H9 (cell line): Measurements from ENCODE around the gene VSTM2L. TPM values are rescaled to one million over a fixed set of nuclear protein-coding genes. Genes with fewer than 3 reads are reported as not detected.

Experiments
- DNase-seq: peaks from one replicate; pipeline ENCODE4 v3.0.0-alpha.2; 2017
- H2AFZ ChIP-seq: one replicate; pipeline ENCODE4 v1.6.1; 2013; ENCODE audit warnings: mild to moderate bottlenecking, low read length, control low read depth, moderate library complexity
- H2AK5ac ChIP-seq: 2 replicates; pipeline ENCODE4 v1.6.1; 2013; ENCODE audit warnings: low read length, control low read depth, mixed read lengths; ENCODE audit not compliant: insufficient read length
- H2BK120ac ChIP-seq: one replicate; pipeline ENCODE4 v1.6.1; 2013; ENCODE audit warnings: low read depth, mild to moderate bottlenecking, low read length, control low read depth, inconsistent platforms; ENCODE audit not compliant: poor library complexity, severe bottlenecking
- H2BK12ac ChIP-seq: 2 replicates; pipeline ENCODE4 v1.6.1; 2013; ENCODE audit warnings: low read length, control low read depth, mixed read lengths, low read depth; ENCODE audit not compliant: insufficient read length
- H2BK15ac ChIP-seq: 2 replicates; pipeline ENCODE4 v1.6.1; 2013; ENCODE audit warnings: low read depth, low read length, control low read depth
- H2BK20ac ChIP-seq: one replicate; pipeline ENCODE4 v1.6.1; 2013; ENCODE audit warnings: low read depth, mild to moderate bottlenecking, low read length, control low read depth, inconsistent platforms; ENCODE audit not compliant: poor library complexity, severe bottlenecking
- H2BK5ac ChIP-seq: 2 replicates; pipeline ENCODE4 v1.6.1; 2013; ENCODE audit warnings: low read length, control low read depth, mixed read lengths; ENCODE audit not compliant: insufficient read length
- H3K14ac ChIP-seq: 2 replicates; pipeline ENCODE4 v1.6.1; 2013; ENCODE audit warnings: low read length, control low read depth; ENCODE audit not compliant: insufficient read depth
- H3K18ac ChIP-seq: 2 replicates; pipeline ENCODE4 v1.6.1; 2013; ENCODE audit warnings: low read depth, mild to moderate bottlenecking, mixed read lengths, low read length, control low read depth; ENCODE audit not compliant: insufficient read length
- H3K23ac ChIP-seq: 2 replicates; pipeline ENCODE4 v1.6.1; 2013; ENCODE audit warnings: low read length, control low read depth, mixed read lengths, low read depth; ENCODE audit not compliant: insufficient read length
- H3K23me2 ChIP-seq: 2 replicates; pipeline ENCODE4 v1.6.1; 2013; ENCODE audit warnings: low read depth, mild to moderate bottlenecking, mixed read lengths, low read length, control low read depth; ENCODE audit not compliant: insufficient read length, poor library complexity, severe bottlenecking
- H3K27ac ChIP-seq: 2 replicates; pipeline ENCODE4 v1.5.1; 2013; ENCODE audit warnings: low read length, control low read depth, mixed read lengths, low read depth; ENCODE audit not compliant: insufficient read length
- H3K27me3 ChIP-seq: 2 replicates; pipeline ENCODE4 v1.6.1; 2013; ENCODE audit warnings: low read length, control low read depth, inconsistent platforms; ENCODE audit not compliant: insufficient read depth
- H3K4ac ChIP-seq: 2 replicates; pipeline ENCODE4 v1.6.1; 2013; ENCODE audit warnings: low read depth, mild to moderate bottlenecking, control low read depth, inconsistent platforms, low read length, moderate library complexity
- H3K4me1 ChIP-seq: 2 replicates; pipeline ENCODE4 v1.6.1; 2013; ENCODE audit warnings: low read length, control low read depth, inconsistent platforms; ENCODE audit not compliant: insufficient read depth
- H3K4me2 ChIP-seq: 2 replicates; pipeline ENCODE4 v1.6.1; 2013; ENCODE audit warnings: low read length, control low read depth, mixed read lengths; ENCODE audit not compliant: insufficient read length, insufficient read depth
- H3K56ac ChIP-seq: 2 replicates; pipeline ENCODE4 v1.6.1; 2013; ENCODE audit warnings: low read depth, mild to moderate bottlenecking, mixed read lengths, low read length, control low read depth; ENCODE audit not compliant: insufficient read length
- H3K79me1 ChIP-seq: 2 replicates; pipeline ENCODE4 v1.6.1; 2013; ENCODE audit warnings: low read depth, mild to moderate bottlenecking, moderate library complexity, low read length, control low read depth, inconsistent platforms; ENCODE audit not compliant: insufficient read depth, poor library complexity, severe bottlenecking
- H3K79me2 ChIP-seq: 2 replicates; pipeline ENCODE4 v1.6.1; 2013; ENCODE audit warnings: low read length, control low read depth, inconsistent platforms; ENCODE audit not compliant: insufficient read depth
- H3K9ac ChIP-seq: 2 replicates; pipeline ENCODE4 v1.6.1; 2013; ENCODE audit warnings: low read length, control low read depth, mixed read lengths; ENCODE audit not compliant: insufficient read length; ENCODE audit errors: extremely low read depth
- H3K9me3 ChIP-seq: one replicate; pipeline ENCODE4 v1.6.1; 2013; ENCODE audit warnings: low read depth, low read length, inconsistent platforms; ENCODE audit not compliant: control insufficient read depth
- H3T11ph ChIP-seq: one replicate; pipeline ENCODE4 v1.6.1; 2013; ENCODE audit warnings: mild to moderate bottlenecking, low read length, control low read depth, inconsistent platforms
- H4K20me1 ChIP-seq: one replicate; pipeline ENCODE4 v1.6.1; 2013; ENCODE audit not compliant: control insufficient read depth, insufficient read length, insufficient read depth
- H4K5ac ChIP-seq: 2 replicates; pipeline ENCODE4 v1.6.1; 2013; ENCODE audit warnings: low read depth, mild to moderate bottlenecking, mixed read lengths, low read length, control low read depth; ENCODE audit not compliant: insufficient read length
- H4K8ac ChIP-seq: replicated peaks from 2 replicates; pipeline ENCODE4 v1.6.1; 2013; ENCODE audit warnings: low read length, control low read depth, mixed read lengths, low read depth; ENCODE audit not compliant: insufficient read length
- H4K91ac ChIP-seq: 2 replicates; pipeline ENCODE4 v1.6.1; 2013; ENCODE audit warnings: low read depth, mild to moderate bottlenecking, moderate library complexity, mixed read lengths, low read length, control low read depth; ENCODE audit not compliant: insufficient read length
- H3K27ac Mint-ChIP-seq, 3 experiments: 2 replicates in 2 of 3; 3 replicates in 1 of 3; pipeline ENCODE4 v1.8.0; 2020 to 2021; ENCODE audit warnings: mixed read lengths in 3 of 3, mild to moderate bottlenecking in 1 of 3, moderate library complexity in 1 of 3
- H3K27me3 Mint-ChIP-seq: 2 replicates; pipeline ENCODE4 v1.8.0; 2021; ENCODE audit warnings: low read depth, mild to moderate bottlenecking, moderate library complexity, mixed read lengths
- H3K36me3 Mint-ChIP-seq, 3 experiments: 2 replicates in 2 of 3; 3 replicates in 1 of 3; pipeline ENCODE4 v1.8.0; 2020 to 2021; ENCODE audit warnings: low read depth in 3 of 3, mixed read lengths in 3 of 3; ENCODE audit not compliant: insufficient read depth in 1 of 3
- H3K4me1 Mint-ChIP-seq, 2 experiments: 2 replicates each; pipeline ENCODE4 v1.8.0; 2020; ENCODE audit warnings: mixed read lengths in 2 of 2
- H3K4me3 Mint-ChIP-seq, 2 experiments: 2 replicates in 1 of 2; 3 replicates in 1 of 2; pipeline ENCODE4 v1.8.0; 2020 to 2021; ENCODE audit warnings: mild to moderate bottlenecking in 2 of 2, mixed read lengths in 2 of 2, moderate library complexity in 1 of 2
- H3K9me3 Mint-ChIP-seq, 2 experiments: 2 replicates in 1 of 2; 3 replicates in 1 of 2; pipeline ENCODE4 v1.8.0; 2020; ENCODE audit warnings: mild to moderate bottlenecking in 2 of 2, mixed read lengths in 2 of 2, moderate library complexity in 1 of 2
- WGBS: extraction: QIAGEN DNeasy Blood & Tissue Kit; methylation state at CpG from one replicate; pipeline ENCODE4 v1.1.7; 2013; ENCODE audit warnings: missing lambda C conversion rate, low lambda C conversion rate, mixed read lengths; ENCODE audit not compliant: insufficient read length; ENCODE audit errors: extremely low coverage; 5-methylcytosine and 5-hydroxymethylcytosine counted together
- total RNA-seq: library from RNA; stranded (reverse); gene quantifications from 2 replicates; pipeline ENCODE4 v1.2.1, GENCODE V29; 2021
- TF ChIP-seq, protein P1 (sequence below): fragments of 200-600 bp; sonication (generic); conservative IDR thresholded peaks from 3 replicates; pipeline ENCODE4 v1.8.0; 2021; ENCODE audit warnings: antibody characterized with exemption, mild to moderate bottlenecking

Gene VSTM2L
- total RNA-seq, 1 experiment from 2014 or later, result 2.1 TPM

DNA sequence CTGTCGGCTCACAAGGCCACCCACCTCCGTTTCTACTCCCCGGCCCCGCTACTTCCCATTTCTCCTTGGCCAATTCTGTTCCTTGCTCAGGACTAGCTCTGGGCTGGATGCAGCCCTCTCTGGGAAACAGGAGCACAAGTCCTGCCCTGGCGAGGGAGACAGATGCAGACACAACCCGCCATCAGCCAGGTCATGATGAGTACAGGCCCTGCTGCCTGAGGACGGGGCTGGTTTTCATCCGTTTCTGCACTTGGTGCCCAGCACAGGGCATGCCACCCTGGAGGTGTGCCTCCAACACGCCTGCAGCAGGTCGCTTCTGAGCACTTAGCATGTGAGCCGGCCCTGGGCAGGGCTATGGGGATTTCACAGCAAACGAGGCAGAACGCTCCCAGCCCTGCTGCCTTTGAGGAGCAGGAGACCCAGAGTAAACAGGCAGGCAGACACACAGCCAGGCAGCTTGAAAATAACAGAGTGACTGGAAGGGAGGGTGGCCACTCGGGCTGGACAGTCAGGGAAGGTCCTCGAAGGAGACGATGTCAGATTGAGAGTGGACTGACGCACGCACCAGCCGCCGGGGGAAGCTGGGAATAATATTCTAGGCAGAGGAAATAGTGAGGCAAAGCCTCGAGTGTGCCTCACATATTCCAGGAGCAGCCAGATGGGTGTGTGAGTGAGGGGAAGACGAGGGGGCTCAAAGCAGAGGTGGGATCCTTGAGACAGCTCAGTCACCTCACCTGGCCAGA is 21.2 kb upstream of the VSTM2L start:
- Histone ChIP-seq H3K23ac (no peak overlapping the region), H3K9me3 (no peaks in the 10 kb centered on the region), H3K56ac (no peak overlapping the region), H2BK5ac (no peak overlapping the region), H2BK120ac (no peak overlapping the region), H4K20me1 (no peaks in the 10 kb centered on the region), H3K27ac (no peak overlapping the region), H3K23me2 (no peaks in the 10 kb centered on the region), H3K14ac (no peak overlapping the region), H4K5ac (no peak overlapping the region), H2AFZ (no peak overlapping the region), H3K79me2 (no peaks in the 10 kb centered on the region), H3K4ac (no peak overlapping the region), H3K9ac (no peak overlapping the region), H3K79me1 (no peaks in the 10 kb centered on the region), H2AK5ac (no peak overlapping the region), H3T11ph (no peak overlapping the region), H4K8ac (no peak overlapping the region), H3K4me1 (no peaks in the 10 kb centered on the region), H3K27me3 (no peaks in the 10 kb centered on the region), H4K91ac (no peak overlapping the region), H2BK20ac (no peak overlapping the region), H3K18ac (no peak overlapping the region), H3K4me2 (no peak overlapping the region), H2BK15ac (no peak overlapping the region), H2BK12ac (no peak overlapping the region)
- H3K9me3 Mint-ChIP-seq, result no peaks in the 10 kb centered on the region
- H3K4me1 Mint-ChIP-seq, result peaks cover 6 to 21% of the 10 kb centered on the region in 2 experiments
- H3K27me3 Mint-ChIP-seq, result no peaks in the 10 kb centered on the region
- DNase-seq, result no peak
- no CpG with 5 or more reads among the region's 22 CpGs for WGBS
- H3K4me3 Mint-ChIP-seq, result no peak overlapping the region
- TF ChIP-seq, protein P1, sequence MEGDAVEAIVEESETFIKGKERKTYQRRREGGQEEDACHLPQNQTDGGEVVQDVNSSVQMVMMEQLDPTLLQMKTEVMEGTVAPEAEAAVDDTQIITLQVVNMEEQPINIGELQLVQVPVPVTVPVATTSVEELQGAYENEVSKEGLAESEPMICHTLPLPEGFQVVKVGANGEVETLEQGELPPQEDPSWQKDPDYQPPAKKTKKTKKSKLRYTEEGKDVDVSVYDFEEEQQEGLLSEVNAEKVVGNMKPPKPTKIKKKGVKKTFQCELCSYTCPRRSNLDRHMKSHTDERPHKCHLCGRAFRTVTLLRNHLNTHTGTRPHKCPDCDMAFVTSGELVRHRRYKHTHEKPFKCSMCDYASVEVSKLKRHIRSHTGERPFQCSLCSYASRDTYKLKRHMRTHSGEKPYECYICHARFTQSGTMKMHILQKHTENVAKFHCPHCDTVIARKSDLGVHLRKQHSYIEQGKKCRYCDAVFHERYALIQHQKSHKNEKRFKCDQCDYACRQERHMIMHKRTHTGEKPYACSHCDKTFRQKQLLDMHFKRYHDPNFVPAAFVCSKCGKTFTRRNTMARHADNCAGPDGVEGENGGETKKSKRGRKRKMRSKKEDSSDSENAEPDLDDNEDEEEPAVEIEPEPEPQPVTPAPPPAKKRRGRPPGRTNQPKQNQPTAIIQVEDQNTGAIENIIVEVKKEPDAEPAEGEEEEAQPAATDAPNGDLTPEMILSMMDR, result no peak
- H3K36me3 Mint-ChIP-seq, result no peaks in the 10 kb centered on the region; a peak in 1 of 7 replicates
- H3K27ac Mint-ChIP-seq, result peak overlapping the region in 2 of 3 experiments; percentile 62 to 79; a peak in 4 of 7 replicates
